ENCODE data around the gene HUS1. TPM values are rescaled to one million over a fixed set of nuclear protein-coding genes. Genes with fewer than 3 reads are reported as not detected.
A peak's percentile ranks its signal among the peaks of the same experiment; 100 is the strongest.

HUS1 gene
- total and polyA plus RNA-seq, 2 of the 13 experiments (the other 11 are each of a cell fraction or from before 2014, with no cell fraction given) = 14.8 to 16.9 TPM

- TF ChIP-seq ZMYM4 (CRISPR knock-in tag; IDR thresholded peaks at IDR 0.05) (peak; percentile 73), SUZ12 (IDR thresholded peaks at IDR 0.05; ENCODE audit: low read depth, low read length) (no peak), STAT5B (CRISPR knock-in tag; IDR thresholded peaks at IDR 0.05) (no peak), ZFP91 (CRISPR knock-in tag; IDR thresholded peaks at IDR 0.05; ENCODE audit: borderline replicate concordance) (peak; percentile 32; the same call in 1 of the 2 replicates), ZNF253 (CRISPR knock-in tag; IDR thresholded peaks at IDR 0.05; ENCODE audit: borderline replicate concordance) (no peak), PRPF4 (IDR thresholded peaks at IDR 0.05; ENCODE audit: low read depth, low read length, poor library complexity, severe bottlenecking) (no peak), ZNF574 (CRISPR knock-in tag; IDR thresholded peaks at IDR 0.05) (no peak), IRF1 (CRISPR knock-in tag; IDR thresholded peaks at IDR 0.05; ENCODE audit: low read depth) (no peak), AKAP8 (CRISPR knock-in tag; IDR thresholded peaks at IDR 0.05) (no peak), BORCS8-MEF2B (CRISPR knock-in tag; IDR thresholded peaks at IDR 0.05) (peak; percentile 63; the same call in 1 of the 2 replicates), RORA (CRISPR knock-in tag; IDR thresholded peaks at IDR 0.05) (no peak), GLMP (CRISPR knock-in tag; IDR thresholded peaks at IDR 0.05; ENCODE audit: borderline replicate concordance) (no peak), TCF7 (IDR thresholded peaks at IDR 0.05; ENCODE audit: low read depth) (no peak), MIXL1 (CRISPR knock-in tag; IDR thresholded peaks at IDR 0.05) (no peak), ZNF329 (CRISPR knock-in tag; IDR thresholded peaks at IDR 0.05; ENCODE audit: low read depth) (no peak), ZNF10 (CRISPR knock-in tag; IDR thresholded peaks at IDR 0.05; ENCODE audit: borderline replicate concordance, low read depth) (no peak), HNRNPK (IDR thresholded peaks at IDR 0.05; ENCODE audit: low read depth, low read length, poor library complexity, severe bottlenecking) (no peak), SRSF1 (optimal IDR thresholded peaks at IDR 0.05; ENCODE audit: low read depth, low read length) (no peak), ISL2 (CRISPR knock-in tag; IDR thresholded peaks at IDR 0.05) (no peak), ZUFSP (CRISPR knock-in tag; IDR thresholded peaks at IDR 0.05; ENCODE audit: borderline replicate concordance) (no peak), HDAC6 (IDR thresholded peaks at IDR 0.05; ENCODE audit: low read depth, low read length) (no peak)
Observed at GRCh38 chr7:47991741-47992311, 12.4 kb upstream of the HUS1 start (continued).
